Naive thymus-derived CD4-positive, alpha-beta T cell (primary cell): ENCODE measurements around the gene SLFN11. TPM values are rescaled to one million over a fixed set of nuclear protein-coding genes. Genes with fewer than 3 reads are reported as not detected.
"Not testable (repeated sequence)": the region's sequence is repeated elsewhere in the genome, so short reads cannot be mapped to it uniquely, and the experiment has no call there.

Experiments
- ATAC-seq: fragments of 150-1000 bp; cut with Tn5 transposase; 2 replicates; pipeline ENCODE4 v1.10.0; 2021; ENCODE audit warnings: mild to moderate bottlenecking, moderate library complexity
- CTCF ChIA-PET: fragments of 350-600 bp; sonication (Branson Sonifier 250); formaldehyde crosslinking; loops from one replicate; lab custom pipeline; 2021; ENCODE audit warnings: antibody characterized with exemption; lab: Charles Lee
- POLR2A ChIA-PET: fragments of 350-600 bp; sonication (Branson Sonifier 250); formaldehyde crosslinking; loops from one replicate; lab custom pipeline; 2021; ENCODE audit warnings: antibody characterized with exemption, inconsistent platforms; lab: Charles Lee
- DNase-seq, 9 donors: peaks; one replicate each; pipeline versions ENCODE4 v3.0.0 to v3.0.0-alpha.2; 2020 to 2022; ENCODE audit warnings: mixed read lengths in 1 of 9
- H3K27ac ChIP-seq: one replicate; pipeline ENCODE4 v1.7.0; 2013; ENCODE audit warnings: mild to moderate bottlenecking, low read depth, low read length, moderate library complexity
- H3K27me3 ChIP-seq, 2 donors: one replicate each; pipeline ENCODE4 v1.7.0; 2013; ENCODE audit warnings: low read length in 2 of 2, mild to moderate bottlenecking in 2 of 2, moderate library complexity in 2 of 2; ENCODE audit not compliant: control insufficient read depth in 2 of 2, insufficient read depth in 2 of 2
- H3K36me3 ChIP-seq, 3 experiments: 1 replicate in 2 of 3; 2 replicates in 1 of 3; pipeline ENCODE4 v1.7.0; 2013; ENCODE audit warnings: low read length in 3 of 3, mild to moderate bottlenecking in 3 of 3, moderate library complexity in 1 of 3; ENCODE audit not compliant: insufficient read depth in 3 of 3, control insufficient read depth in 2 of 3
- H3K4me1 ChIP-seq, 2 donors: one replicate each; pipeline ENCODE4 v1.7.0; 2013; ENCODE audit warnings: low read length in 2 of 2, mild to moderate bottlenecking in 2 of 2, moderate library complexity in 1 of 2; ENCODE audit not compliant: control insufficient read depth in 2 of 2, insufficient read depth in 2 of 2
- H3K4me3 ChIP-seq: 2 replicates; pipeline ENCODE4 v1.7.0; 2013; ENCODE audit warnings: mild to moderate bottlenecking, low read length
- H3K9me3 ChIP-seq, 3 experiments: 1 replicate in 2 of 3; 2 replicates in 1 of 3; pipeline ENCODE4 v1.7.0; 2013; ENCODE audit warnings: low read length in 3 of 3; ENCODE audit not compliant: control insufficient read depth in 2 of 3
- H3K27ac Mint-ChIP-seq, 9 donors: one replicate each; pipeline ENCODE4 v1.8.0; 2020 to 2022; ENCODE audit warnings: mixed read lengths in 9 of 9, mild to moderate bottlenecking in 8 of 9, moderate library complexity in 5 of 9, inconsistent platforms in 2 of 9
- H3K27me3 Mint-ChIP-seq, 5 donors: one replicate each; pipeline ENCODE4 v1.8.0; 2021 to 2022; ENCODE audit warnings: mixed read lengths in 5 of 5, mild to moderate bottlenecking in 1 of 5
- H3K36me3 Mint-ChIP-seq, 5 donors: one replicate each; pipeline ENCODE4 v1.8.0; 2020 to 2022; ENCODE audit warnings: mixed read lengths in 5 of 5, mild to moderate bottlenecking in 3 of 5, inconsistent platforms in 1 of 5
- H3K4me1 Mint-ChIP-seq, 7 donors: one replicate each; pipeline ENCODE4 v1.8.0; 2020 to 2022; ENCODE audit warnings: mixed read lengths in 7 of 7, mild to moderate bottlenecking in 3 of 7, inconsistent platforms in 1 of 7
- H3K4me3 Mint-ChIP-seq, 10 donors: one replicate each; pipeline ENCODE4 v1.8.0; 2020 to 2022; ENCODE audit warnings: mild to moderate bottlenecking in 10 of 10, mixed read lengths in 10 of 10, moderate library complexity in 6 of 10, inconsistent platforms in 2 of 10
- H3K9me3 Mint-ChIP-seq, 11 donors: one replicate each; pipeline ENCODE4 v1.8.0; 2020 to 2022; ENCODE audit warnings: mixed read lengths in 11 of 11, mild to moderate bottlenecking in 4 of 11, inconsistent platforms in 1 of 11, moderate library complexity in 1 of 11
- intact Hi-C, 2 donors: fragments of 100-400 bp; cut with micrococcal nuclease; formaldehyde crosslinking; loops; one replicate each; pipeline ENCODE4 v1.15.1; 2023
- polyA plus RNA-seq, 2 donors: library from polyadenylated mRNA; unstranded; fragments of 300-500 nt; fragmentation: Illumina TruSeq; gene quantifications; one replicate each; pipeline ENCODE4 v1.2.3, GENCODE V29; 2021
- total RNA-seq, 6 experiments: library from RNA in 5 of 6; stranded (reverse) in 5 of 6; gene quantifications; 1 replicate in 5 of 6; 2 replicates in 1 of 6; pipeline ENCODE4 v1.2.3 and lab custom pipeline; 2021 to 2026

The SLFN11 gene, protein sequence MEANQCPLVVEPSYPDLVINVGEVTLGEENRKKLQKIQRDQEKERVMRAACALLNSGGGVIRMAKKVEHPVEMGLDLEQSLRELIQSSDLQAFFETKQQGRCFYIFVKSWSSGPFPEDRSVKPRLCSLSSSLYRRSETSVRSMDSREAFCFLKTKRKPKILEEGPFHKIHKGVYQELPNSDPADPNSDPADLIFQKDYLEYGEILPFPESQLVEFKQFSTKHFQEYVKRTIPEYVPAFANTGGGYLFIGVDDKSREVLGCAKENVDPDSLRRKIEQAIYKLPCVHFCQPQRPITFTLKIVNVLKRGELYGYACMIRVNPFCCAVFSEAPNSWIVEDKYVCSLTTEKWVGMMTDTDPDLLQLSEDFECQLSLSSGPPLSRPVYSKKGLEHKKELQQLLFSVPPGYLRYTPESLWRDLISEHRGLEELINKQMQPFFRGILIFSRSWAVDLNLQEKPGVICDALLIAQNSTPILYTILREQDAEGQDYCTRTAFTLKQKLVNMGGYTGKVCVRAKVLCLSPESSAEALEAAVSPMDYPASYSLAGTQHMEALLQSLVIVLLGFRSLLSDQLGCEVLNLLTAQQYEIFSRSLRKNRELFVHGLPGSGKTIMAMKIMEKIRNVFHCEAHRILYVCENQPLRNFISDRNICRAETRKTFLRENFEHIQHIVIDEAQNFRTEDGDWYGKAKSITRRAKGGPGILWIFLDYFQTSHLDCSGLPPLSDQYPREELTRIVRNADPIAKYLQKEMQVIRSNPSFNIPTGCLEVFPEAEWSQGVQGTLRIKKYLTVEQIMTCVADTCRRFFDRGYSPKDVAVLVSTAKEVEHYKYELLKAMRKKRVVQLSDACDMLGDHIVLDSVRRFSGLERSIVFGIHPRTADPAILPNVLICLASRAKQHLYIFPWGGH
- total RNA-seq (10 to 100 TPM; 13.8 to 71.9 (median 29.7) TPM), polyA plus RNA-seq (1 to 10 TPM; 5.5 to 8.0 TPM), total RNA-seq (lab: John Stamatoyannopoulos, UW) (63.9 reads per million, percentile 76 among the genes with 10 or more reads in this experiment)

DNA sequence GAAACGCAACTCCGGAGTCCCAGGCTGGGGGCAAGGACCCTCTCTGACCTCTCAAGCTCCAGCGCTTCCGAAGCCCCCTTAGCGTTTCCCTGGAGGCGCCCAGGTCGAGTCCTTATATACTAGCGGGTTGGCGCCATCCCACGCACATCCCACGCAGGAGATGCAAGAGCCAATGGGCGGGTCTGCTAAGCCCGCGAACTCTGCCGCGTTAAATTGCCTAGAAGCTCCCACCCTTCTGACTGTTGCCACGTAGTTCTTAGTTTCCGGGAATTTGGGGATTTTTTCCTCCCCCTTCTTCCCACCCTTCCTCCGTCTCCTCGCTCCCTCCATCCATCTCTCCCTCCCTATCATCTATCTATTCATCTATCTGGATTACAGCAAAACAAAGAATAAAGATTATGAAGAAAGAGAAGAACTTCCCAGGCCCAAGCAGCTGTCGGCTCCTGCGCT lies at the start of gene SLFN11:
Gene SLFN11, minus strand, starts transcription at position 88 of the 450 bp plus-strand sequence. CDS start 9,814 bp downstream, outside the sequence.
- Mint-ChIP-seq H3K4me3 (peak within 1 kb of the TSS; percentile 94 to 99 (median 98)), H3K36me3 (peaks cover 0 to 36% (median 10%) of the 10 kb centered on the region in 5 donors), H3K27ac (peak within 1 kb of the TSS; percentile 92 to 99 (median 99)), H3K4me1 (peaks cover 23 to 74% (median 54%) of the 10 kb centered on the region in 7 donors), H3K27me3 (peaks cover 0 to 8% (median 0%) of the 10 kb centered on the region in 5 donors), H3K9me3 (peaks cover 0 to 25% (median 9%) of the 10 kb centered on the region in 11 donors)
- DNase-seq (peak; percentile 49 to 94 (median 80)), ATAC-seq (peak; percentile 92)
- Histone ChIP-seq H3K36me3 (peaks cover 0 to 3% (median 0%) of the 10 kb centered on the region in 3 experiments), H3K4me1 (peaks cover 2 to 13% of the 10 kb centered on the region in 2 donors), H3K4me3 (peak within 1 kb of the TSS; percentile 92), H3K27me3 (no peaks in the 10 kb centered on the region), H3K9me3 (peaks cover 0 to 5% (median 0%) of the 10 kb centered on the region in 3 experiments), H3K27ac (peak within 1 kb of the TSS; percentile 99)
- intact Hi-C loops: loop anchor here (1.0 to 10.0 kb wide), 12 partner anchors 27 to 431 kb away; partner anchors contain the start of genes SLFN13 (in 2 of the 2), SLFN5 (in 2 of the 2), AP2B1 (in 1 of the 2) and SLFN12 (in 1 of the 2)
- ChIA-PET CTCF (interaction anchor here (1.3 to 1.6 kb wide), 2 partner anchors 8 to 60 kb away, joined by 4 to 7 read pairs; no protein-coding TSS in a partner anchor), POLR2A (interaction anchor here (0.5 to 3.5 kb wide), 22 partner anchors 10 to 312 kb away, joined by 3 to 18 read pairs (median 5); partner anchors contain the start of genes PEX12, SLFN12L, SLFN13 and SLFN5)

DNA sequence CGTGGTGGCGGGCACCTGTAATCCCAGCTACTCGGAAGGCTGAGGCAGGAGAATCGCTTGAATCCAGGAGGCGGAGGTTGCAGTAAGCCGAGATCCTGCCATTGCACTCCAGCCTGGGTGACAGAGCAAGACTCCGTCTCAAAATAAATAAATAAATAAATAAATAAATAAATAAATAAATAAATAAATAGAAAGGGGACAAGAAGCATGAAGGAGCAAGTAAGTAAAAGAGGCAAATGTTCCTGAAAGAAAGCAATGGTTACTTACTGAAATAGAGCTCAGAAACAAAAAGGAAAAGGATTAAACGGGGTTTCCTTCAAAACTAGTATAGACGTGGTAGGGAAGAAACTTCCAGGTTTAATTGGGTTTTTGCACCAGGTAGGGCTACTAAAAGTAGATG lies 47.6 kb upstream of the SLFN11 start:
- H3K4me1 ChIP-seq, H3K27ac Mint-ChIP-seq, H3K27me3 ChIP-seq, H3K9me3 Mint-ChIP-seq, H3K9me3 ChIP-seq, H3K4me3 ChIP-seq, H3K36me3 ChIP-seq, H3K4me1 Mint-ChIP-seq, DNase-seq, ATAC-seq, H3K27ac ChIP-seq, H3K27me3 Mint-ChIP-seq, intact Hi-C loops, H3K4me3 Mint-ChIP-seq: not testable (repeated sequence)
- POLR2A ChIA-PET: interaction anchor here (0.8 kb wide), 1 partner anchor 13 kb away, joined by 5 read pairs; no protein-coding TSS in a partner anchor
- peaks cover 12 to 45% (median 31%) of the 10 kb centered on the region in 5 donors for H3K36me3 Mint-ChIP-seq
- CTCF ChIA-PET: interaction anchor here (0.6 kb wide), 1 partner anchor 29 kb away, joined by 3 read pairs; no protein-coding TSS in a partner anchor

DNA sequence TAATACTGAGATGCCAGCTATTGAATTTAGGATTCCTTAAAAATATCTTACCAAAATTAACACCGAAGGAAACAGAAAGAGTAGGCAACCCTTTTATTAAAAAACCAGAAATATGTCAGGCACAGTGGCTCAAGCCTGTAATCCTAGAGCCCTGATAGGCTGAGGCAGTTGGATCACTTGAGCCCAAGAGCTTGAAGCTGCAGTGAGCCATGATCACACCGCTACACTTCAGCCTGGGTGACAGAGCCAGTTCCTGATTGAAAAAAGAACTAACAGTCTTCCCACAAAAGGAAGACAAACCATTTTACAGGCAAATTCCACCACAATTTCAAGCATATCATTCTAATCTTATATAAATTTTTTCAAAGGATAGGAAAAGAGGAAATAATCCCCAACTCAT lies 43.2 kb upstream of the SLFN11 start:
- H3K27me3 ChIP-seq: no peaks in the 10 kb centered on the region
- H3K4me1 ChIP-seq: no peaks in the 10 kb centered on the region
- H3K36me3 Mint-ChIP-seq: peaks cover 0 to 58% (median 52%) of the 10 kb centered on the region in 5 donors
- ChIA-PET POLR2A (interaction anchor here (0.6 kb wide), 1 partner anchor 117 kb away, joined by 6 read pairs; no protein-coding TSS in a partner anchor), CTCF (interaction anchor here (0.6 kb wide), 1 partner anchor 350 kb away, joined by 3 read pairs; no protein-coding TSS in a partner anchor)
- no peak overlapping the region for H3K4me3 Mint-ChIP-seq
- H3K36me3 ChIP-seq: no peaks in the 10 kb centered on the region
- intact Hi-C loops: no loop called here
- no peak overlapping the region for H3K27ac Mint-ChIP-seq
- no peaks in the 10 kb centered on the region for H3K27me3 Mint-ChIP-seq
- H3K4me3 ChIP-seq: no peak overlapping the region
- H3K9me3 Mint-ChIP-seq: peaks cover 0 to 22% (median 3%) of the 10 kb centered on the region in 11 donors
- DNase-seq (no peak), ATAC-seq (no peak)
- H3K4me1 Mint-ChIP-seq: peaks cover 0 to 7% (median 4%) of the 10 kb centered on the region in 7 donors
- H3K27ac ChIP-seq: no peak overlapping the region
- H3K9me3 ChIP-seq: no peaks in the 10 kb centered on the region

DNA sequence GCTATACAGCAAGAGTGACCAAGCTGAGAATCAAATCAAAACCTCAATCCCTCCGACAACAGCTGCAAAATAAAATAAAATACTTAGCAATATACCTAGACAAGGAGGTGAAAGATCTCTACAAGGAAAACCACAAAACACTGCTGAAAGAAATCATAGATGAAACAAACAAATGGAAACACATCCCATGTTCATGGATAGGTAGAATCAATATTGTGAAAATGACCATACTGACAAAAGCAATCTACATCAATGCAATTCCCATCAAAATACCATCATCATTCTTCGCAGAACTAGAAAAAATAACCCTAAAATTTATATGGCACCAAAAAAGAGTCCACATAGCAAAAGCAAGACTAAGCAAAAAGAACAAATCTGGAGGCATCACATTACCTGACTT lies 41.3 kb upstream of the SLFN11 start:
- peaks cover 0 to 22% (median 3%) of the 10 kb centered on the region in 11 donors for H3K9me3 Mint-ChIP-seq
- H3K27me3 ChIP-seq, intact Hi-C loops, H3K9me3 ChIP-seq, DNase-seq, CTCF ChIA-PET, H3K27ac ChIP-seq, ATAC-seq, H3K27ac Mint-ChIP-seq, H3K27me3 Mint-ChIP-seq, H3K36me3 ChIP-seq, H3K4me1 Mint-ChIP-seq, H3K4me1 ChIP-seq, H3K4me3 ChIP-seq, H3K4me3 Mint-ChIP-seq: not testable (repeated sequence)
- H3K36me3 Mint-ChIP-seq: peaks cover 8 to 71% (median 58%) of the 10 kb centered on the region in 5 donors
- POLR2A ChIA-PET: interaction anchor here (0.9 kb wide), 1 partner anchor 72 kb away, joined by 3 read pairs; no protein-coding TSS in a partner anchor

DNA sequence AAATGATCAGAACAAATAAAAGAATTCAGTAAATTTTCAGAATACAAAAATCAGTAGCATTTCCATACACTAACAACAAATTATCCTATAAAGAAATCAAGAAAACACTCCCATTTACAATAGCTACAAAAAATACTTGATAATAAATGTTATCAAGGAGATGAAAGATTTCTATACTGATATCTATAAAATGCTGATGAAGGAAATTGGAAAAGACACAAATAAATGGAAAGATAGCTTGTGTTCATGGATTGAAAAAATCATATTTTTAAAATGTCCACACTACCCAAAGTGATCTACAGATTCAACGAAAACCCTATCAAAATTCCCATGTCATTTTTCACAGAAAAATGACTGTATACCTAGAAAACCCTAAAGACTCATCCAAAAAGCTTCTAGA lies 40.8 kb upstream of the SLFN11 start:
- ATAC-seq (no peak), DNase-seq (no peak)
- Mint-ChIP-seq H3K9me3 (peaks cover 0 to 22% (median 3%) of the 10 kb centered on the region in 11 donors), H3K36me3 (peaks cover 8 to 71% (median 60%) of the 10 kb centered on the region in 5 donors), H3K27me3 (no peaks in the 10 kb centered on the region), H3K4me1 (peaks cover 0 to 7% (median 4%) of the 10 kb centered on the region in 7 donors), H3K27ac (no peak overlapping the region), H3K4me3 (no peak overlapping the region)
- Histone ChIP-seq H3K9me3 (no peaks in the 10 kb centered on the region), H3K4me1 (no peaks in the 10 kb centered on the region), H3K27ac (no peak overlapping the region), H3K36me3 (no peaks in the 10 kb centered on the region), H3K27me3 (no peaks in the 10 kb centered on the region), H3K4me3 (no peak overlapping the region)
- ChIA-PET CTCF (no interaction called here), POLR2A (interaction anchor here (0.9 kb wide), 1 partner anchor 72 kb away, joined by 3 read pairs; no protein-coding TSS in a partner anchor)
- intact Hi-C loops: no loop called here
